Smooth muscle cell (in vitro differentiated cells): ENCODE results near the gene EIF2AK2. TPM values are rescaled to one million over a fixed set of nuclear protein-coding genes. Genes with fewer than 3 reads are reported as not detected.

Experiments
- DNase-seq: peaks from one replicate; lab custom pipeline; 2025; ENCODE audit not compliant: unreplicated experiment; lab: John Stamatoyannopoulos, UW
- H2AFZ ChIP-seq: fragments of 200-600 bp; sonication (generic); 2 replicates; pipeline ENCODE4 v1.6.0; 2016; ENCODE audit warnings: antibody characterized with exemption, low read depth, mild to moderate bottlenecking
- H3F3A ChIP-seq: fragments of 200-600 bp; sonication (generic); 2 replicates; pipeline ENCODE4 v1.6.0; 2017; ENCODE audit warnings: antibody characterized with exemption, low read depth
- H3K27ac ChIP-seq: fragments of 200-600 bp; sonication (generic); 2 replicates; pipeline ENCODE4 v1.5.1; 2016; ENCODE audit warnings: low read depth, mild to moderate bottlenecking
- H3K27me3 ChIP-seq: fragments of 200-600 bp; sonication (generic); 2 replicates; pipeline ENCODE4 v1.6.1; 2016; ENCODE audit warnings: low read depth, mild to moderate bottlenecking
- H3K36me3 ChIP-seq: fragments of 200-600 bp; sonication (generic); 2 replicates; pipeline ENCODE4 v1.5.1; 2016; ENCODE audit warnings: low read depth
- H3K4me1 ChIP-seq: fragments of 200-600 bp; sonication (generic); 2 replicates; pipeline ENCODE4 v1.5.1; 2016; ENCODE audit warnings: low read depth
- H3K4me2 ChIP-seq: fragments of 200-600 bp; sonication (generic); 2 replicates; pipeline ENCODE4 v1.6.0; 2016; ENCODE audit warnings: mild to moderate bottlenecking
- H3K4me3 ChIP-seq: fragments of 200-600 bp; sonication (generic); 2 replicates; pipeline ENCODE4 v1.5.1; 2016; ENCODE audit warnings: mild to moderate bottlenecking
- H3K79me2 ChIP-seq: fragments of 200-600 bp; sonication (generic); 2 replicates; pipeline ENCODE4 v1.6.0; 2016; ENCODE audit warnings: low read depth, mild to moderate bottlenecking
- H3K9ac ChIP-seq: fragments of 200-600 bp; sonication (generic); 2 replicates; pipeline ENCODE4 v1.6.0; 2016; ENCODE audit warnings: low read depth
- H3K9me3 ChIP-seq: fragments of 200-600 bp; sonication (generic); replicated peaks from 2 replicates; pipeline ENCODE4 v1.5.1; 2016; ENCODE audit warnings: low read depth
- H4K20me1 ChIP-seq: fragments of 200-600 bp; sonication (generic); 2 replicates; pipeline ENCODE4 v1.6.0; 2016; ENCODE audit warnings: low read depth
- CTCF ChIP-seq: fragments of 200-600 bp; sonication (generic); IDR thresholded peaks from 2 replicates; pipeline ENCODE4 v1.5.1; 2017; ENCODE audit warnings: borderline replicate concordance, mild to moderate bottlenecking, antibody characterized with exemption; ENCODE audit not compliant: insufficient read depth, poor library complexity, severe bottlenecking
- WGBS: methylation state at CpG from one replicate; pipeline ENCODE4 v1.1.7; 2016; ENCODE audit warnings: low lambda C conversion rate; 5-methylcytosine and 5-hydroxymethylcytosine counted together
- polyA plus RNA-seq: library from polyadenylated mRNA; unstranded; fragments of >200 nt; fragmentation: Nextera tagmentation; extraction: Ambion mirVana; gene quantifications from 2 replicates; pipeline ENCODE4 v1.2.1, GENCODE V29; 2016
- total RNA-seq: library from RNA; depleted of rRNA; stranded (reverse); fragments of >200 nt; gene quantifications from 2 replicates; pipeline ENCODE4 v1.2.3, GENCODE V29; 2014

EIF2AK2 gene
- total and polyA plus RNA-seq, 2 experiments from 2014 or later, result 21.0 to 32.9 TPM

GRCh38 chr2:37061776-37062175 is 95.0 kb downstream of the EIF2AK2 start:
- H3K79me2 ChIP-seq, result no peaks in the 10 kb centered on the region

GRCh38 chr2:37061013-37061711 is 95.6 kb downstream of the EIF2AK2 start:
- H3K4me1 ChIP-seq, result no peaks in the 10 kb centered on the region
- H3F3A ChIP-seq, result no peaks in the 10 kb centered on the region
- H3K4me3 ChIP-seq, result no peak overlapping the region
- no peaks in the 10 kb centered on the region for H3K27me3 ChIP-seq
- no peaks in the 10 kb centered on the region for H3K9me3 ChIP-seq
- no peak for DNase-seq
- H3K4me2 ChIP-seq, result no peak overlapping the region
- H2AFZ ChIP-seq, result no peak overlapping the region
- peaks cover 29% of the 10 kb centered on the region for H3K36me3 ChIP-seq
- no peaks in the 10 kb centered on the region for H4K20me1 ChIP-seq
- H3K9ac ChIP-seq, result no peak overlapping the region
- H3K27ac ChIP-seq, result no peak overlapping the region
- TF ChIP-seq CTCF, result no peak
- H3K79me2 ChIP-seq, result no peaks in the 10 kb centered on the region

More at GRCh38 chr2:37061776-37062175, 95.0 kb downstream of the EIF2AK2 start:
- Histone ChIP-seq H3K4me1 (no peaks in the 10 kb centered on the region), H3K9me3 (no peaks in the 10 kb centered on the region), H3K4me3 (no peak overlapping the region), H3K9ac (no peak overlapping the region), H3K27ac (no peak overlapping the region), H3K4me2 (no peak overlapping the region), H3K36me3 (peaks cover 29% of the 10 kb centered on the region), H3K27me3 (no peaks in the 10 kb centered on the region), H4K20me1 (no peaks in the 10 kb centered on the region), H2AFZ (no peak overlapping the region), H3F3A (no peaks in the 10 kb centered on the region)
- TF ChIP-seq CTCF, result no peak
- DNase-seq, result no peak
- 98% methylated on average over 5 of the region's 5 CpGs for WGBS

GRCh38 chr2:37060446-37060845 is 96.3 kb downstream of the EIF2AK2 start:
- peaks cover 31% of the 10 kb centered on the region for H3K36me3 ChIP-seq
- DNase-seq, result no peak
- 94% methylated on average over 7 of the region's 7 CpGs for WGBS

More at GRCh38 chr2:37060446-37060845, 96.3 kb downstream of the EIF2AK2 start:
- Histone ChIP-seq H3K27me3 (no peaks in the 10 kb centered on the region), H3K27ac (no peak overlapping the region), H3K9ac (no peak overlapping the region), H3K9me3 (no peaks in the 10 kb centered on the region), H2AFZ (no peak overlapping the region), H3K4me1 (no peaks in the 10 kb centered on the region), H3F3A (no peaks in the 10 kb centered on the region), H4K20me1 (no peaks in the 10 kb centered on the region), H3K4me3 (no peak overlapping the region), H3K4me2 (no peak overlapping the region), H3K79me2 (no peaks in the 10 kb centered on the region)
- TF ChIP-seq CTCF, result no peak
